Fibroblast of peridontal ligament (primary cell): Measurements from ENCODE around the gene BIRC7.
A peak's percentile ranks its signal among the peaks of the same experiment; 100 is the strongest.

Experiments
- DNase-seq: peaks from one replicate; pipeline ENCODE4 v3.0.0-alpha.2; 2010; ENCODE audit errors: extremely low read depth

Gene BIRC7

GRCh38 chr20:63225082-63225454 is 10.6 kb upstream of the BIRC7 start:
- DNase-seq: no peak

- no peak for DNase-seq
Observed at GRCh38 chr20:63226042-63226943, 9.4 kb upstream of the BIRC7 start.

DNA sequence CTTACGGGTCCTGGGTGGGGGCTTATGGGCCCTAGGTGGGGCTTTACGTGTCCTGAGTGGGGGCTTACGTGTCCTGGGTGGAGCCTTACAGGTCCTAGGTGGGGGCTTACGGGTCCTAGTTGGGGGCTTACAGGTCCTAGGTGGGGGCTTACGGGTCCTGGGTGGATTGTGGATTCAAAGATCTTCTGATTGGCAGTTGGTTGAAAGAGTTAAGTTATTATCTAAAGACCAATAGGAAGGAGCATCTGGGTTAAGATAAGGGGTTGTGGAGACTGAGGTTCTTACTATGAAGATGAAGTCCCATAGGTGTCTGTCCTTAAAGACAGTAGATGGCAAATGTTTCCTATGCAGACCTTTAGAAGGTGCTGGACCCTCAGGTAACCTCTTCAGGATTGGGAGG is 8.4 kb upstream of the BIRC7 start:
- no peak for DNase-seq

- DNase-seq: no peak
Observed at GRCh38 chr20:63228806-63229205, 6.9 kb upstream of the BIRC7 start.

DNA sequence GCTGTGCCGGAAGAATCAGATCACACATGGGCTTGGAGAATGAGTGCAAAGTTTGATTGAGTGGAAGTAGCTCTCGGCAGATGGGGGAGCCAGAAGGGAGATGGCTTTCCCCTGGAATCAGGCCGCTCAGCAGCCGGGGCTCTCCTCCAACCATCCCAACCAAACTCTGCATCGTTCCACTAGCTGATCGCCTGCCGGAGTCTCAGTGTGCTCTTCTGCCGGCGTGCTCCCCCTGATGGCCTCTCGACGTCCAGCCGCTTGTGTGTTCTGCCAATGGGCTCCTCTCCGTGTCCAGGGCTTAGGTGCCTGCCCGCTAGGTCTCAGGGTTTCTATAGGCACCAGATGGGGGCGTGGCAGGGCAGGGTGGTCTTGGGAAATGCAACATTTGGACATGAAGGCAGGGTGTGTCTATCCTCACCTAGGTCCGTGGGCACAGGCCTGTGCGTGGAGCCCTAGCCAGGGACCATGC is 4.9 kb upstream of the BIRC7 start:
- DNase-seq: peak; percentile 64

GRCh38 chr20:63232235-63233060 is 3.3 kb upstream of the BIRC7 start:
- DNase-seq: peak; percentile 96

DNA sequence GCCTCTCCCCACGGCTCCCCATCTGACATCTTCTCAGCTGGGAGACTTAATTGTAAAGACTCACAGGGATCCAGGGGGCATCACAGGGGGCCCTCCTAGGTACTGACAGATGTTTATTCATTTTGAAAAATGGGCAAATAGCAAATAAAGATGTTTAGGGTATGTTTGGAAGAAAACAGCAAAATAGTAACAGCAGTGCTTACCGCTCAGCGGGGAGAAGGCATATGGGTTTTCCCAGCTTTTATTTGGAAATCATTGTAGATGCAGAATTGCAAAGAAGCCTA is 2.7 kb upstream of the BIRC7 start:
- DNase-seq: no peak

DNA sequence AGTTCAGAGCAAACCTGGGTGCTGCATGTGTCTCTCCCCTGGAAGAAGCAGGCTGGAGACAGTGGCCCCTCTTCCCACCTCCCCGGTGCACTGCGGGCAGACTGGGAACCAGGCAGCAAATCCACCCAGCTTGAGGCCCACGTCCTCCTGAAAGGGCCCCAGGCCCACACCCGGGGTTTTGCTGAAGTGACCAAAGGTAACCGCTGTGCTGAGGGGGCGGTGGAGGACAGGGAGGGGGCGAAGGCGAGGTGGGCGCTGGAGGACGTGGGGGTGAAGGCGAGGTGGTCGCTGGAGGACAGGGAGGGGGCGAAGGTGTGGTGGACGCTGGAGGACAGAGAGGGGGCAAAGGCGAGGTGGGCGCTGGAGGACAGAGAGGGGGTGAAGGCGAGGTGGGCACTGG is 1.8 kb upstream of the BIRC7 start:
- no peak for DNase-seq

- no peak for DNase-seq
Observed at GRCh38 chr20:63234693-63235398, 859 bp upstream of the BIRC7 start.

DNA sequence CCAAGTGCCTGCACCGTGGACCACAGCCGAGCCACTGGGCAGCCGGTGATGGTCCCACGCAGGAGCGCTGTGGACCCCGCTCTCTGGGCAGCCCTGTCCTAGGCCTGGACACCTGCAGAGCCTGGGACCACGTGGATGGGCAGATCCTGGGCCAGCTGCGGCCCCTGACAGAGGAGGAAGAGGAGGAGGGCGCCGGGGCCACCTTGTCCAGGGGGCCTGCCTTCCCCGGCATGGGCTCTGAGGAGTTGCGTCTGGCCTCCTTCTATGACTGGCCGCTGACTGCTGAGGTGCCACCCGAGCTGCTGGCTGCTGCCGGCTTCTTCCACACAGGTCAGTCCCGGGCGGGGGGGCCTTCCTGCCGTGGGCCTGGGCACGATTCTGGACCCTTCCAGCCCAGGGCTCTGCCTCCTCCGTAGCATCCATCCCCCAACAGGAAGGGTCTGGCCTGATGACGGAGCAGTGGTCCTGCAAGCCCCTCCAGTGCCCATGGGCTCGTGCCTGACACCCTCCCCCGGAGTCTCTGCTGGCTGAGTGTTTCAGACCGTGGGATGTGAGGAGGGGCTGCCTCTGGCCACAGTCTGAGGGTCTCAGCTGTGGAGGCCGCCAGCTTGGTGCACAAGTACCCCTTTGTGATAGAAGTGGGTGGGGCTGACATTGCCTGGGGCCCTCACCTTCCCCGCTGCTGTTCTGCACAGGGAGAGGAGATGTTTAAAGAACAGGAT is 572 bp downstream of the BIRC7 start:
- DNase-seq: no peak

DNA sequence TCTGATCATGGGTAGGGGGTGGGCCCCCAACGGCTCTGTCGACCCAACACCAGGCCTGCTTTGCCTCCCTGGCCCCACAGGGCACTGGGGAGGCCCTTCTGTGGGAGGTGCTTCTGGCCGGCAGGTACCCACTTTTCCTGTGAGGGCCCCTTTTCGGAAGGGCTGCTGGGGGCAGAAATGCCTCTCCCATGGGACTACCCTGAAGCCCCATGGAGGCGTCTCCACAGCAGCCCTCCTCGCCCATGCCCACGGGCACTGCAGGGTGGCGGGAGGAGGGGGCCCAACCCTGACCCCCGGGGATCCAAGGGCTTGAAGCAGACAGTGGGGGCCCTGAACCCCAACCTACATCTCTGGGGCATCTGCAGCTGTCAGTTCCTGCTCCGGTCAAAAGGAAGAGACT is 2.3 kb downstream of the BIRC7 start:
- DNase-seq: no peak

DNA sequence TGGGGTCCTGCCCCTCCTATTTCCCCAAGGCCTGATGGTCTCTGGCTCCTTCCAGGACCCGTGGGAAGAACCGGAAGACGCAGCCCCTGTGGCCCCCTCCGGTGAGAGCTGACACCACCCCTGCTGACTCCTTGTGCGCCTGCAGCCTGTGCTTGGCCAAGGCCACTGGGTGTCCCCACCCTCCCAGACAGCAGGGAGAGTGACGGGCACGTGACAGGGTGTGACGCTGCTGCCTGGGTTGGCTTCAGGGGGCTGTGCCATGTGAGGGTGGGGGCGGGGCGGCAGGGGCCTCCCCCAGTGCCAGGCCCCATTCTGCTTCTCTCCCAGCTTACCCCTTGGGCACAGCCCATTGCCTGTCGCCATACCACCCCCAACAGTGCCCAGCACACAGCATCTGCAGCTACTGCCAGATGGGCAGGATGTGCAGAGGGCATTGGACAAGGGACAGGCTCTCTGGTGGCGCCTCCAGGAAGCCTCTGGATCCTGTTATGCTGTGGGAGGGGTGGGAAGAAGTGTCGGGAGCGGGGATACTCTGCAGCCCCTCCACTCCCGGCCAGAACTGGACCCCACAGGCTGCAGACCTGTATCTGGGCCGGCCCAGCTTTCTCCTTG is 2.9 kb downstream of the BIRC7 start:
- no peak for DNase-seq

DNA sequence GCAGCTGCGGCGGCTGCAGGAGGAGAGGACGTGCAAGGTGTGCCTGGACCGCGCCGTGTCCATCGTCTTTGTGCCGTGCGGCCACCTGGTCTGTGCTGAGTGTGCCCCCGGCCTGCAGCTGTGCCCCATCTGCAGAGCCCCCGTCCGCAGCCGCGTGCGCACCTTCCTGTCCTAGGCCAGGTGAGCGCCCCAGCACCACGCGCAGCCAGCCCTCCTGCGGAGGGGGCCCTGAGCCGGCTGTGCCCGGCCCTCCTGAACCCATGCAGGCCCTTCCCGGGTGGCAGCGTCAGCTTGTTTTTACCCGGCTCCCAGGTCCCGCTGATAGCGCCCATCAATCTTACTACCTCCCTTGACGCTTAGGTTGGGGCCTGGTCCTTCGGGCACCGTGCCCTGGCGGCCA is 3.7 kb downstream of the BIRC7 start:
- no peak for DNase-seq

- DNase-seq: no peak
Observed at GRCh38 chr20:63240004-63240403, 4.3 kb downstream of the BIRC7 start.

DNA sequence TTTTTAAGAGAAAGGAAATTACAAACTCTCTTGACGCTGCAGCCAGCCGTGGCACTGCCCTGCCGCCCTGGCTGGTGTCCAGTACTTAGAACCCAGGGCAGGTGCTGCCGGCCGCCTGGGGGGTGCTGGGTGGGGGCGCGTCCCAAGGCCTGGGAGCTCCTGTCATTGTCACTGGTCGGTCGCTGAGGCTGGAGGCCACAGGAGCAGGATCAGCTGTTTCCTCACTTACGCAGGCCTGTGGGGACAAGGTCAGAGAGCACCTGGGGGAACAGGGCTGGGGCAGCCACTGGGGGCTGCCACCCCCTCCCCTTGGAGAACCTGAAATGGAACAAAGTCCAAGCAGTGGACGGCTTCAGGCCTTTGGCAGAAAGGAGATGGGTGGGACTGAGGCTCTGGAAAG is 5.6 kb downstream of the BIRC7 start:
- DNase-seq: no peak

DNA sequence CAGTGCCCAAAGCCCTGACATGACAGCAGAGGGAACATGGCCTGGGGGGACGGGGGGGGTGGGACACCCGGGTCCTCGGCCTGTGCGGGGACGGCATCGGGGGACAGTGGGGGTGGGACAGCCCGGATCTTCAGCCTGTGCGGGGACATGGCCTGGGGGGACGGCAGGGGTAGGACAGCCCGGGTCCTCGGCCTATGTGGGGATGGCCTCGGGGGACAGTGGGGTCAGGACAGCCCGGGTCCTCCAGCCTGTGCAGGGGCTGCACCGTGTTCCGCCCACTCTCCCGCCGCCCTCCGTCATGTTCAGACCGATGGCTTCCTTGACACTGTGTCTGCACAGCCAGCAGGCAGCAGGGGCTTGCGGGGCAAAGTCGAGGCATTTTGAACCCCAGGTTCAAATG is 7.0 kb downstream of the BIRC7 start:
- DNase-seq: no peak

- DNase-seq: no peak
Observed at GRCh38 chr20:63243604-63244247, 8.0 kb downstream of the BIRC7 start.

DNA sequence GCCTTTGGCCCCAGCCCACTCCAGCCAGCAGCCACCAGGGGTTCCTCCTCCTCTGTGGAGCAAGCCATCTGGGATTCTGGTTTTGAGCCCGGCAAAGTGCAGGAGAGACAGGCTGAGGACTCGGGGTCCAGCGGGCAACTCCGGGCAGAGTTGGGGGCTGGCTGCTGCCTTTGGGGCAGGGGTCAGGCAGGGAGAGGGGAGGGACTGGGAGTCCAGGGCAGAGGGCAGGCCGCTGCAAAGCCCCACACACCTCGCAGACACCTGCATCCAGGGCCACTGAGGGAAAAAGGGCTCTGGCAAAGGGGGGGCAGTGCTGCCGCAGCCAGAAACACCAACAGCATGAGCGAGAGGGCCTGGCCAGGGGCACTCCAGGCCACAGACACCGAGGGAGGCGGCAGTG is 8.8 kb downstream of the BIRC7 start:
- DNase-seq: no peak

- no peak for DNase-seq
Observed at GRCh38 chr20:63246490-63247288, 11.0 kb downstream of the BIRC7 start.

GRCh38 chr20:63247671-63248228 is 12.0 kb downstream of the BIRC7 start:
- no peak for DNase-seq
